HG03558 (cell line): ENCODE measurements around the gene MYO6.
"Not testable (repeated sequence)": the region's sequence is repeated elsewhere in the genome, so short reads cannot be mapped to it uniquely, and the experiment has no call there.

Source experiments
- ATAC-seq: cut with Tn5 transposase; IDR thresholded peaks from one replicate; pipeline ENCODE4 v1.9.1; 2021; ENCODE audit warnings: moderate number of reproducible peaks; ENCODE audit not compliant: unreplicated experiment; ENCODE audit errors: extremely low read depth

Gene MYO6

GRCh38 chr6:75748743-75749538 lies at the start of gene MYO6:
Gene MYO6 (plus strand): TSS chr6:75749239. CDS start chr6:75817548, 68,309 bp downstream.
- ATAC-seq: peak; percentile 66

GRCh38 chr6:75708334-75708733 lies 40.7 kb upstream of the MYO6 start:
- ATAC-seq: not testable (repeated sequence)

GRCh38 chr6:75711173-75711572 lies 37.9 kb upstream of the MYO6 start:
- ATAC-seq: no peak

GRCh38 chr6:75719133-75719532 lies 29.9 kb upstream of the MYO6 start:
- no peak for ATAC-seq

GRCh38 chr6:75723382-75723781 lies 25.7 kb upstream of the MYO6 start:
- no peak for ATAC-seq

- ATAC-seq: no peak
Observed at GRCh38 chr6:75727206-75727605, 21.8 kb upstream of the MYO6 start.

GRCh38 chr6:75731029-75731428 lies 18.0 kb upstream of the MYO6 start:
- not testable (repeated sequence) for ATAC-seq

- peak; percentile 69 for ATAC-seq
Observed at GRCh38 chr6:75735491-75736186, 13.4 kb upstream of the MYO6 start.

GRCh38 chr6:75743971-75744370 lies 5.1 kb upstream of the MYO6 start:
- ATAC-seq: no peak

- ATAC-seq: no peak
Observed at GRCh38 chr6:75745404-75745803, 3.6 kb upstream of the MYO6 start.

- no peak for ATAC-seq
Observed at GRCh38 chr6:75746221-75746620, 2.8 kb upstream of the MYO6 start.

- ATAC-seq: no peak
Observed at GRCh38 chr6:75747152-75747992, 1.7 kb upstream of the MYO6 start.

GRCh38 chr6:75748003-75748742 lies 866 bp upstream of the MYO6 start:
- peak; percentile 6 for ATAC-seq

- ATAC-seq: no peak
Observed at GRCh38 chr6:75751443-75751842, 2.4 kb downstream of the MYO6 start.

GRCh38 chr6:75752365-75752764 lies 3.3 kb downstream of the MYO6 start:
- ATAC-seq: no peak

- no peak for ATAC-seq
Observed at GRCh38 chr6:75755704-75756103, 6.7 kb downstream of the MYO6 start.

GRCh38 chr6:75757295-75757694 lies 8.3 kb downstream of the MYO6 start:
- no peak for ATAC-seq

GRCh38 chr6:75758061-75758460 lies 9.0 kb downstream of the MYO6 start:
- no peak for ATAC-seq

GRCh38 chr6:75759207-75759606 lies 10.2 kb downstream of the MYO6 start:
- no peak for ATAC-seq

- no peak for ATAC-seq
Observed at GRCh38 chr6:75760320-75760719, 11.3 kb downstream of the MYO6 start.
